ENCODE data around the gene ANKRD34A.

The ANKRD34A gene

GRCh38 chr1:145953861-145954260, 10.5 kb downstream of the ANKRD34A start:
- ATAC-seq (ENCODE audit: low read depth), result no peak
- no peak for DNase-seq (ENCODE audit: low spot score)
- Histone ChIP-seq H3K36me3 (ENCODE audit: low read depth) (no peaks in the 10 kb centered on the region), H3K4me1 (ENCODE audit: insufficient read depth, poor library complexity, severe bottlenecking) (peaks cover 6% of the 10 kb centered on the region), H3K27me3 (ENCODE audit: insufficient read depth, poor library complexity, severe bottlenecking) (no peaks in the 10 kb centered on the region), H3K9me3 (ENCODE audit: severe bottlenecking) (no peaks in the 10 kb centered on the region), H3K27ac (ENCODE audit: poor library complexity, severe bottlenecking) (no peak overlapping the region), H3K4me3 (ENCODE audit: severe bottlenecking) (no peak overlapping the region)
- no peak for TF ChIP-seq CTCF (IDR thresholded peaks at IDR 0.05; ENCODE audit: poor library complexity, severe bottlenecking)

GRCh38 chr1:145952903-145953302, 11.5 kb downstream of the ANKRD34A start:
- DNase-seq (ENCODE audit: low spot score) (no peak), ATAC-seq (ENCODE audit: low read depth) (no peak)
- Histone ChIP-seq H3K27ac (ENCODE audit: poor library complexity, severe bottlenecking) (no peak overlapping the region), H3K9me3 (ENCODE audit: severe bottlenecking) (no peaks in the 10 kb centered on the region), H3K4me3 (ENCODE audit: severe bottlenecking) (no peak overlapping the region), H3K27me3 (ENCODE audit: insufficient read depth, poor library complexity, severe bottlenecking) (no peaks in the 10 kb centered on the region), H3K4me1 (ENCODE audit: insufficient read depth, poor library complexity, severe bottlenecking) (peaks cover 6% of the 10 kb centered on the region), H3K36me3 (ENCODE audit: low read depth) (no peaks in the 10 kb centered on the region)
- no peak for TF ChIP-seq CTCF (IDR thresholded peaks at IDR 0.05; ENCODE audit: poor library complexity, severe bottlenecking)

- H3K27me3 ChIP-seq (ENCODE audit: insufficient read depth, poor library complexity, severe bottlenecking), result no peaks in the 10 kb centered on the region
Observed at GRCh38 chr1:145951526-145951925, 12.8 kb downstream of the ANKRD34A start.

GRCh38 chr1:145949219-145949618, 15.2 kb downstream of the ANKRD34A start:
- Histone ChIP-seq H3K9me3 (ENCODE audit: severe bottlenecking) (no peaks in the 10 kb centered on the region), H3K36me3 (ENCODE audit: low read depth) (peaks cover 12% of the 10 kb centered on the region), H3K27me3 (ENCODE audit: insufficient read depth, poor library complexity, severe bottlenecking) (no peaks in the 10 kb centered on the region), H3K4me1 (ENCODE audit: insufficient read depth, poor library complexity, severe bottlenecking) (no peaks in the 10 kb centered on the region), H3K4me3 (ENCODE audit: severe bottlenecking) (no peak overlapping the region), H3K27ac (ENCODE audit: poor library complexity, severe bottlenecking) (no peak overlapping the region)
- DNase-seq (ENCODE audit: low spot score) (no peak), ATAC-seq (ENCODE audit: low read depth) (no peak)
- no peak for TF ChIP-seq CTCF (IDR thresholded peaks at IDR 0.05; ENCODE audit: poor library complexity, severe bottlenecking)

More at GRCh38 chr1:145951526-145951925, 12.8 kb downstream of the ANKRD34A start:
- Histone ChIP-seq H3K4me1 (ENCODE audit: insufficient read depth, poor library complexity, severe bottlenecking) (peaks cover 6% of the 10 kb centered on the region), H3K36me3 (ENCODE audit: low read depth) (peaks cover 9% of the 10 kb centered on the region), H3K4me3 (ENCODE audit: severe bottlenecking) (no peak overlapping the region), H3K27ac (ENCODE audit: poor library complexity, severe bottlenecking) (no peak overlapping the region), H3K9me3 (ENCODE audit: severe bottlenecking) (no peaks in the 10 kb centered on the region)
- TF ChIP-seq CTCF (IDR thresholded peaks at IDR 0.05; ENCODE audit: poor library complexity, severe bottlenecking), result no peak
- no peak for DNase-seq (ENCODE audit: low spot score)
- ATAC-seq (ENCODE audit: low read depth), result no peak

- no peaks in the 10 kb centered on the region for H3K9me3 ChIP-seq (ENCODE audit: severe bottlenecking)
- H3K27me3 ChIP-seq (ENCODE audit: insufficient read depth, poor library complexity, severe bottlenecking), result no peaks in the 10 kb centered on the region
- no peak for DNase-seq (ENCODE audit: low spot score)
- H3K27ac ChIP-seq (ENCODE audit: poor library complexity, severe bottlenecking), result no peak overlapping the region
- TF ChIP-seq CTCF (IDR thresholded peaks at IDR 0.05; ENCODE audit: poor library complexity, severe bottlenecking), result no peak
- H3K36me3 ChIP-seq (ENCODE audit: low read depth), result peaks cover 17% of the 10 kb centered on the region
- H3K4me1 ChIP-seq (ENCODE audit: insufficient read depth, poor library complexity, severe bottlenecking), result no peaks in the 10 kb centered on the region
- H3K4me3 ChIP-seq (ENCODE audit: severe bottlenecking), result no peak overlapping the region
- no peak for ATAC-seq (ENCODE audit: low read depth)
Observed at GRCh38 chr1:145947551-145947950, 16.8 kb downstream of the ANKRD34A start.
